NB4 (cell line): Measurements from ENCODE around the gene FAXDC2.

Experiments used
- MYC ChIP-seq: IDR thresholded peaks from 2 replicates; pipeline ENCODE4 v1.6.1; 2011; ENCODE audit warnings: low read depth, low read length
- POLR2A ChIP-seq: IDR thresholded peaks from 2 replicates; pipeline ENCODE4 v1.6.1; 2011; ENCODE audit warnings: mild to moderate bottlenecking; ENCODE audit not compliant: insufficient read length; ENCODE audit errors: extremely low read depth
- TF ChIP-seq, protein P1 (sequence below): IDR thresholded peaks from one replicate; pipeline ENCODE4 v1.5.1; 2012; ENCODE audit warnings: low read depth, low read length
- TF ChIP-seq, protein P2 (sequence below): IDR thresholded peaks from 2 replicates; pipeline ENCODE4 v1.6.1; 2011; ENCODE audit warnings: low read depth, low read length

DNA sequence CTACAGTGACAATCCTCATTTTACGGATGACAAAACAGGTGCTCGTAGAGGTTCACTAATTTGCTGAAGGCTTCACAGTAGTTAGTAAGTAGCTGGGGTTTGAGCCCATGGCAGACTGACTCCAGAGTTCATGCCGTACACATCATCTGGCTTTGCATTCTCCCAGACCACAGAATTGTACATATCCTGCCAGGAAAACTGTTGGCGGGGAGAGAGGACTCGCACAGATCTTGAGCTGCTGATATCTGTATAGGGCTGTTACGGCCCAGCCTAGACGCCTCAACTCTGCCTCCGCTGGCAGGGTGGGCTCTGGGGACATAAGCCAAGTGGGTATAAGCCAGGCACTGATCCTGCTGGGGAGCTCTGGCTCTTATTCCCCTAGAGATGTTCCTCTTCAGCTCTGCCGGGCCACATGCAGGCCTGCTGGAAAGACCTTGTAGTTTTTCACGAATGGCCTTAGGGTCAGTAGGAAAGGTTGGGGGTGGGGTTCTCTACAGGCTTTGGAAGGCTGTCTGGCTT, 79.0 kb downstream of the FAXDC2 start:
- TF ChIP-seq, protein P1, sequence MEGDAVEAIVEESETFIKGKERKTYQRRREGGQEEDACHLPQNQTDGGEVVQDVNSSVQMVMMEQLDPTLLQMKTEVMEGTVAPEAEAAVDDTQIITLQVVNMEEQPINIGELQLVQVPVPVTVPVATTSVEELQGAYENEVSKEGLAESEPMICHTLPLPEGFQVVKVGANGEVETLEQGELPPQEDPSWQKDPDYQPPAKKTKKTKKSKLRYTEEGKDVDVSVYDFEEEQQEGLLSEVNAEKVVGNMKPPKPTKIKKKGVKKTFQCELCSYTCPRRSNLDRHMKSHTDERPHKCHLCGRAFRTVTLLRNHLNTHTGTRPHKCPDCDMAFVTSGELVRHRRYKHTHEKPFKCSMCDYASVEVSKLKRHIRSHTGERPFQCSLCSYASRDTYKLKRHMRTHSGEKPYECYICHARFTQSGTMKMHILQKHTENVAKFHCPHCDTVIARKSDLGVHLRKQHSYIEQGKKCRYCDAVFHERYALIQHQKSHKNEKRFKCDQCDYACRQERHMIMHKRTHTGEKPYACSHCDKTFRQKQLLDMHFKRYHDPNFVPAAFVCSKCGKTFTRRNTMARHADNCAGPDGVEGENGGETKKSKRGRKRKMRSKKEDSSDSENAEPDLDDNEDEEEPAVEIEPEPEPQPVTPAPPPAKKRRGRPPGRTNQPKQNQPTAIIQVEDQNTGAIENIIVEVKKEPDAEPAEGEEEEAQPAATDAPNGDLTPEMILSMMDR = no peak
- TF ChIP-seq POLR2A (no peak), MYC (no peak)
- TF ChIP-seq, protein P2, sequence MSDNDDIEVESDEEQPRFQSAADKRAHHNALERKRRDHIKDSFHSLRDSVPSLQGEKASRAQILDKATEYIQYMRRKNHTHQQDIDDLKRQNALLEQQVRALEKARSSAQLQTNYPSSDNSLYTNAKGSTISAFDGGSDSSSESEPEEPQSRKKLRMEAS = no peak
